Measurements from ENCODE around the gene NCOA3. TPM values are rescaled to one million over a fixed set of nuclear protein-coding genes. Genes with fewer than 3 reads are reported as not detected.

Gene NCOA3
- total and polyA plus RNA-seq, 10 of the 15 experiments (the other 5 are each of a cell fraction or from before 2014, with no cell fraction given) = 16.9 to 96.2 (median 73.6) TPM

DNA sequence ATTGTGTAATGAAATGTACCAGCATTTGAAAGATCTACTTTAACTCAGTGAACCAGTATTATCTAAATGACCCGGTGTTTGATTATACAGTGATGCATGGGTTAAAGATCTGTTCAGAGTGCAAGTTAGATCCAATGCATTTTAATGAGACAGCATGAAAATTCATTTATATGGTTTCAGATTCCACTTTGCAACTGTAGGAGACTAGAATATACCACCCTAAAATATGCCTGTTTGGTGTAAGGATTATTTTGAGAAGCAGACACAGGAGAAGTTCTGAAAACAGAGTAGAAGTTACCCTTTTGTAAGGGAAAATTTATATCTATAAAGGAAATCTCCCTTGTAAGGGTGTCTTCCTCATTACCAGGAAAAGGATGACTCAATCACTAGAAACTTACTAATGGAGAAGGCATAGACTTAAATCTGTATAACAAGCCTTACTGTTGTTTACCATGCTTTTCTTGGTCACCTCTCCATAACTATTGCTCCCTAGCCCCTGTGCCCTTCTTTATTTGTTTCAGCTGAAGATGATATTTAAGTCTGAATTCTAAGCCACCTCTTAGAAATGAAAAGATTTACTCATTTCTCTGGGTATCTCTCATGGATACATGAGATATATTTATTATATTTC lies 105.4 kb downstream of the NCOA3 start:
- peaks cover 6% of the 10 kb centered on the region for H3K4me1 ChIP-seq (ENCODE audit: control insufficient read depth, insufficient read depth, low read length)
- no peak overlapping the region for H3K27ac ChIP-seq (ENCODE audit: control insufficient read depth, insufficient read depth)
- intact Hi-C loops (cut with micrococcal nuclease; ENCODE audit: unreplicated experiment) = no loop called here
- POLR2A ChIA-PET = no interaction called here
- in situ Hi-C loops (cut with MboI) = no loop called here
- H4K20me1 ChIP-seq (ENCODE audit: control insufficient read depth, insufficient read depth) = no peaks in the 10 kb centered on the region; the same call in none of the 2 replicates
- TF ChIP-seq RAD21 (IDR thresholded peaks at IDR 0.05; ENCODE audit: insufficient read depth, low read depth, low read length) = no peak
- H3K27me3 ChIP-seq (replicated peaks in 1 of 2; ENCODE audit: control insufficient read depth in 2 of 2, insufficient read depth in 2 of 2, low read length in 1 of 2) = no peaks in the 10 kb centered on the region
- no peak for DNase-seq (ENCODE audit: low read depth, low spot score)
- no peak overlapping the region for H3K9ac ChIP-seq (ENCODE audit: control insufficient read depth, insufficient read depth, low read length)
- H3K9me3 ChIP-seq (replicated peaks; ENCODE audit: control insufficient read depth, insufficient read depth, low read length) = no peaks in the 10 kb centered on the region; the same call in 2 of the 3 replicates
- H2AFZ ChIP-seq (ENCODE audit: control insufficient read depth, low read depth, low read length) = no peak overlapping the region
- H3K4me2 ChIP-seq (ENCODE audit: control insufficient read depth, insufficient read depth) = no peak overlapping the region
- no peak overlapping the region for H3K4me3 ChIP-seq
- SMC1A ChIA-PET (ENCODE audit: uncharacterized antibody, unreplicated experiment) = no interaction called here
- WGBS (ENCODE audit: insufficient coverage, insufficient replicate concordance, low lambda C conversion rate, missing lambda C conversion rate) = 8% methylated on average over 1 of the region's 1 CpG
- BruUV-seq (replicated peaks) = no TSS peak
- RAD21 ChIA-PET (ENCODE audit: unreplicated experiment) = no interaction called here
- ATAC-seq = no peak
- CTCF ChIA-PET = no interaction called here
- peaks cover 90% of the 10 kb centered on the region for H3K79me2 ChIP-seq (ENCODE audit: control insufficient read depth, insufficient read depth, low read length)
- peaks cover 2 to 8% of the 10 kb centered on the region in 2 experiments; a peak in 3 of 4 replicates for H3K36me3 ChIP-seq (ENCODE audit: control insufficient read depth in 2 of 2, insufficient read depth in 2 of 2, low read length in 1 of 2)
- FAIRE-seq = no peak

GRCh38 chr20:47609001-47609400 lies 107.3 kb downstream of the NCOA3 start:
- H3K27ac ChIP-seq (ENCODE audit: control insufficient read depth, insufficient read depth) = no peak overlapping the region
- no peaks in the 10 kb centered on the region; the same call in 2 of the 3 replicates for H3K9me3 ChIP-seq (replicated peaks; ENCODE audit: control insufficient read depth, insufficient read depth, low read length)
- ATAC-seq (no peak), FAIRE-seq (no peak), DNase-seq (ENCODE audit: low read depth, low spot score) (no peak)
- in situ Hi-C loops (cut with MboI) = no loop called here
- ChIA-PET SMC1A (ENCODE audit: uncharacterized antibody, unreplicated experiment) (interaction anchor here (0.7 to 3.5 kb wide), 13 partner anchors 10 to 225 kb away, joined by 3 to 27 read pairs (median 8); no protein-coding TSS in a partner anchor), CTCF (interaction anchor here (0.9 to 4.2 kb wide), 8 partner anchors 8 to 336 kb away, joined by 3 to 17 read pairs (median 6); partner anchors contain the start of gene NCOA3), POLR2A (interaction anchor here (0.6 to 2.4 kb wide), 3 partner anchors 8 to 166 kb away, joined by 3 to 13 read pairs (median 9); partner anchors contain the start of gene NCOA3), RAD21 (ENCODE audit: unreplicated experiment) (interaction anchor here (1.1 to 4.1 kb wide), 4 partner anchors 11 to 105 kb away, joined by 3 to 18 read pairs (median 10); no protein-coding TSS in a partner anchor)
- no peaks in the 10 kb centered on the region for H3K27me3 ChIP-seq (replicated peaks in 1 of 2; ENCODE audit: control insufficient read depth in 2 of 2, insufficient read depth in 2 of 2, low read length in 1 of 2)
- no TSS peak for BruUV-seq (replicated peaks)
- H3K4me2 ChIP-seq (ENCODE audit: control insufficient read depth, insufficient read depth) = no peak overlapping the region
- WGBS (ENCODE audit: insufficient coverage, insufficient replicate concordance, low lambda C conversion rate, missing lambda C conversion rate) = 96% methylated on average over 5 of the region's 5 CpGs
- H2AFZ ChIP-seq (ENCODE audit: control insufficient read depth, low read depth, low read length) = no peak overlapping the region
- peaks cover 6% of the 10 kb centered on the region for H3K4me1 ChIP-seq (ENCODE audit: control insufficient read depth, insufficient read depth, low read length)
- intact Hi-C loops (cut with micrococcal nuclease; ENCODE audit: unreplicated experiment) = no loop called here
- TF ChIP-seq ETV6 (conservative IDR thresholded peaks at IDR 0.05 in 1 of 2, IDR thresholded peaks at IDR 0.05 in 1 of 2; ENCODE audit: borderline replicate concordance in 1 of 2, low read depth in 1 of 2) (peak in 1 of 2 experiments; percentile 81; a peak in 1 of 4 replicates), RAD21 (IDR thresholded peaks at IDR 0.05; ENCODE audit: insufficient read depth, low read depth, low read length) (no peak)
- H4K20me1 ChIP-seq (ENCODE audit: control insufficient read depth, insufficient read depth) = no peaks in the 10 kb centered on the region; the same call in 1 of the 2 replicates
- peaks cover 2 to 8% of the 10 kb centered on the region in 2 experiments; a peak in 3 of 4 replicates for H3K36me3 ChIP-seq (ENCODE audit: control insufficient read depth in 2 of 2, insufficient read depth in 2 of 2, low read length in 1 of 2)
- peaks cover 82% of the 10 kb centered on the region for H3K79me2 ChIP-seq (ENCODE audit: control insufficient read depth, insufficient read depth, low read length)
- no peak overlapping the region for H3K9ac ChIP-seq (ENCODE audit: control insufficient read depth, insufficient read depth, low read length)
- no peak overlapping the region for H3K4me3 ChIP-seq

Data from GM12878 (cell line).